K562 (cell line): Measurements from ENCODE around the gene TTC31. TPM values are rescaled to one million over a fixed set of nuclear protein-coding genes. Genes with fewer than 3 reads are reported as not detected.

Experiments
- BCOR ChIP-seq: fragments of 450-650 bp; IDR thresholded peaks from 2 replicates; pipeline ENCODE4 v1.6.1; 2016
- ELF1 ChIP-seq: fragments of 200-800 bp; sonication (Bioruptor generic); IDR thresholded peaks from 2 replicates; pipeline ENCODE4 v1.6.1; 2016; ENCODE audit warnings: missing genetic modification characterization, missing compliant biosample characterization
- EP300 ChIP-seq: IDR thresholded peaks from 2 replicates; pipeline ENCODE4 v1.6.1; 2012; ENCODE audit warnings: low read length, improper control_type of control experiment
- NFIC ChIP-seq: fragments of 450-650 bp; IDR thresholded peaks from 2 replicates; pipeline ENCODE4 v1.6.1; 2017; ENCODE audit warnings: mild to moderate bottlenecking, inconsistent platforms
- polyA plus RNA-seq, 8 experiments: library from polyadenylated mRNA; depleted of rRNA in 4 of 8; stranded (reverse) in 5 of 8; unstranded in 3 of 8; fragments of >200 nt; fragmentation: Nextera tagmentation in 2 of 8; fragmentation: Illumina TruSeq in 1 of 8; extraction: Ambion mirVana in 2 of 8; extraction: Trizol in 1 of 8; gene quantifications; 2 replicates each; pipeline versions ENCODE4 v1.2.1 to v1.2.3, GENCODE V29; 2011 to 2014; ENCODE audit warnings: inconsistent platforms in 1 of 8, missing spikeins in 1 of 8
- total RNA-seq, 7 experiments: library from RNA; depleted of rRNA in 6 of 7; stranded (reverse); fragments of >200 nt in 6 of 7; fragmentation: Illumina TruSeq in 2 of 7; extraction: Trizol in 2 of 7; gene quantifications; 2 replicates each; pipeline versions ENCODE4 v1.2.1 to v1.2.3, GENCODE V29; 2011 to 2021; ENCODE audit warnings: low replicate concordance in 1 of 7
- TF ChIP-seq, protein P1 (sequence below), 3 experiments: fragments of 200-800 bp in 1 of 3; fragments of 250-450 bp in 1 of 3; fragments of 450-650 bp in 1 of 3; sonication (Bioruptor Pico) in 1 of 3; sonication (Bioruptor generic) in 1 of 3; formaldehyde crosslinking in 1 of 3; IDR thresholded peaks; 2 replicates each; pipeline versions ENCODE4 v1.6.1 to v1.8.0; 2016 to 2022; ENCODE audit warnings: mild to moderate bottlenecking in 2 of 3, missing genetic modification characterization in 2 of 3, missing compliant biosample characterization in 1 of 3, moderate library complexity in 1 of 3
- TF ChIP-seq, protein P2 (sequence below): fragments of 450-650 bp; IDR thresholded peaks from 2 replicates; pipeline ENCODE4 v1.6.1; 2016; ENCODE audit warnings: mild to moderate bottlenecking, moderate library complexity
- TF ChIP-seq, protein P3 (sequence below): fragments of 450-650 bp; IDR thresholded peaks from 2 replicates; pipeline ENCODE4 v1.6.1; 2014; ENCODE audit warnings: low read depth, mild to moderate bottlenecking, moderate library complexity, borderline replicate concordance

The TTC31 gene
- total and polyA plus RNA-seq, 9 of the 15 experiments (the other 6 are each of a cell fraction or from before 2014, with no cell fraction given), result 4.7 to 30.5 (median 15.9) TPM

GRCh38 chr2:74529357-74530238 lies 46.7 kb downstream of the TTC31 start, which contains the start of the genes AUP1 and HTRA2 (continued):
- TF ChIP-seq, protein P1, sequence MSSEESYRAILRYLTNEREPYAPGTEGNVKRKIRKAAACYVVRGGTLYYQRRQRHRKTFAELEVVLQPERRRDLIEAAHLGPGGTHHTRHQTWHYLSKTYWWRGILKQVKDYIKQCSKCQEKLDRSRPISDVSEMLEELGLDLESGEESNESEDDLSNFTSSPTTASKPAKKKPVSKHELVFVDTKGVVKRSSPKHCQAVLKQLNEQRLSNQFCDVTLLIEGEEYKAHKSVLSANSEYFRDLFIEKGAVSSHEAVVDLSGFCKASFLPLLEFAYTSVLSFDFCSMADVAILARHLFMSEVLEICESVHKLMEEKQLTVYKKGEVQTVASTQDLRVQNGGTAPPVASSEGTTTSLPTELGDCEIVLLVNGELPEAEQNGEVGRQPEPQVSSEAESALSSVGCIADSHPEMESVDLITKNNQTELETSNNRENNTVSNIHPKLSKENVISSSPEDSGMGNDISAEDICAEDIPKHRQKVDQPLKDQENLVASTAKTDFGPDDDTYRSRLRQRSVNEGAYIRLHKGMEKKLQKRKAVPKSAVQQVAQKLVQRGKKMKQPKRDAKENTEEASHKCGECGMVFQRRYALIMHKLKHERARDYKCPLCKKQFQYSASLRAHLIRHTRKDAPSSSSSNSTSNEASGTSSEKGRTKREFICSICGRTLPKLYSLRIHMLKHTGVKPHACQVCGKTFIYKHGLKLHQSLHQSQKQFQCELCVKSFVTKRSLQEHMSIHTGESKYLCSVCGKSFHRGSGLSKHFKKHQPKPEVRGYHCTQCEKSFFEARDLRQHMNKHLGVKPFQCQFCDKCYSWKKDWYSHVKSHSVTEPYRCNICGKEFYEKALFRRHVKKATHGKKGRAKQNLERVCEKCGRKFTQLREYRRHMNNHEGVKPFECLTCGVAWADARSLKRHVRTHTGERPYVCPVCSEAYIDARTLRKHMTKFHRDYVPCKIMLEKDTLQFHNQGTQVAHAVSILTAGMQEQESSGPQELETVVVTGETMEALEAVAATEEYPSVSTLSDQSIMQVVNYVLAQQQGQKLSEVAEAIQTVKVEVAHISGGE (CRISPR knock-in tag; IDR thresholded peaks at IDR 0.05), result peak in 2 of 3 experiments; percentile 75 to 97; a peak in 5 of 6 replicates
- TF ChIP-seq EP300, result 0 out of 2 replicates have a peak, but pooled peaks have one; percentile 15
- TF ChIP-seq ELF1, result peak; percentile 95
- TF ChIP-seq, protein P2, sequence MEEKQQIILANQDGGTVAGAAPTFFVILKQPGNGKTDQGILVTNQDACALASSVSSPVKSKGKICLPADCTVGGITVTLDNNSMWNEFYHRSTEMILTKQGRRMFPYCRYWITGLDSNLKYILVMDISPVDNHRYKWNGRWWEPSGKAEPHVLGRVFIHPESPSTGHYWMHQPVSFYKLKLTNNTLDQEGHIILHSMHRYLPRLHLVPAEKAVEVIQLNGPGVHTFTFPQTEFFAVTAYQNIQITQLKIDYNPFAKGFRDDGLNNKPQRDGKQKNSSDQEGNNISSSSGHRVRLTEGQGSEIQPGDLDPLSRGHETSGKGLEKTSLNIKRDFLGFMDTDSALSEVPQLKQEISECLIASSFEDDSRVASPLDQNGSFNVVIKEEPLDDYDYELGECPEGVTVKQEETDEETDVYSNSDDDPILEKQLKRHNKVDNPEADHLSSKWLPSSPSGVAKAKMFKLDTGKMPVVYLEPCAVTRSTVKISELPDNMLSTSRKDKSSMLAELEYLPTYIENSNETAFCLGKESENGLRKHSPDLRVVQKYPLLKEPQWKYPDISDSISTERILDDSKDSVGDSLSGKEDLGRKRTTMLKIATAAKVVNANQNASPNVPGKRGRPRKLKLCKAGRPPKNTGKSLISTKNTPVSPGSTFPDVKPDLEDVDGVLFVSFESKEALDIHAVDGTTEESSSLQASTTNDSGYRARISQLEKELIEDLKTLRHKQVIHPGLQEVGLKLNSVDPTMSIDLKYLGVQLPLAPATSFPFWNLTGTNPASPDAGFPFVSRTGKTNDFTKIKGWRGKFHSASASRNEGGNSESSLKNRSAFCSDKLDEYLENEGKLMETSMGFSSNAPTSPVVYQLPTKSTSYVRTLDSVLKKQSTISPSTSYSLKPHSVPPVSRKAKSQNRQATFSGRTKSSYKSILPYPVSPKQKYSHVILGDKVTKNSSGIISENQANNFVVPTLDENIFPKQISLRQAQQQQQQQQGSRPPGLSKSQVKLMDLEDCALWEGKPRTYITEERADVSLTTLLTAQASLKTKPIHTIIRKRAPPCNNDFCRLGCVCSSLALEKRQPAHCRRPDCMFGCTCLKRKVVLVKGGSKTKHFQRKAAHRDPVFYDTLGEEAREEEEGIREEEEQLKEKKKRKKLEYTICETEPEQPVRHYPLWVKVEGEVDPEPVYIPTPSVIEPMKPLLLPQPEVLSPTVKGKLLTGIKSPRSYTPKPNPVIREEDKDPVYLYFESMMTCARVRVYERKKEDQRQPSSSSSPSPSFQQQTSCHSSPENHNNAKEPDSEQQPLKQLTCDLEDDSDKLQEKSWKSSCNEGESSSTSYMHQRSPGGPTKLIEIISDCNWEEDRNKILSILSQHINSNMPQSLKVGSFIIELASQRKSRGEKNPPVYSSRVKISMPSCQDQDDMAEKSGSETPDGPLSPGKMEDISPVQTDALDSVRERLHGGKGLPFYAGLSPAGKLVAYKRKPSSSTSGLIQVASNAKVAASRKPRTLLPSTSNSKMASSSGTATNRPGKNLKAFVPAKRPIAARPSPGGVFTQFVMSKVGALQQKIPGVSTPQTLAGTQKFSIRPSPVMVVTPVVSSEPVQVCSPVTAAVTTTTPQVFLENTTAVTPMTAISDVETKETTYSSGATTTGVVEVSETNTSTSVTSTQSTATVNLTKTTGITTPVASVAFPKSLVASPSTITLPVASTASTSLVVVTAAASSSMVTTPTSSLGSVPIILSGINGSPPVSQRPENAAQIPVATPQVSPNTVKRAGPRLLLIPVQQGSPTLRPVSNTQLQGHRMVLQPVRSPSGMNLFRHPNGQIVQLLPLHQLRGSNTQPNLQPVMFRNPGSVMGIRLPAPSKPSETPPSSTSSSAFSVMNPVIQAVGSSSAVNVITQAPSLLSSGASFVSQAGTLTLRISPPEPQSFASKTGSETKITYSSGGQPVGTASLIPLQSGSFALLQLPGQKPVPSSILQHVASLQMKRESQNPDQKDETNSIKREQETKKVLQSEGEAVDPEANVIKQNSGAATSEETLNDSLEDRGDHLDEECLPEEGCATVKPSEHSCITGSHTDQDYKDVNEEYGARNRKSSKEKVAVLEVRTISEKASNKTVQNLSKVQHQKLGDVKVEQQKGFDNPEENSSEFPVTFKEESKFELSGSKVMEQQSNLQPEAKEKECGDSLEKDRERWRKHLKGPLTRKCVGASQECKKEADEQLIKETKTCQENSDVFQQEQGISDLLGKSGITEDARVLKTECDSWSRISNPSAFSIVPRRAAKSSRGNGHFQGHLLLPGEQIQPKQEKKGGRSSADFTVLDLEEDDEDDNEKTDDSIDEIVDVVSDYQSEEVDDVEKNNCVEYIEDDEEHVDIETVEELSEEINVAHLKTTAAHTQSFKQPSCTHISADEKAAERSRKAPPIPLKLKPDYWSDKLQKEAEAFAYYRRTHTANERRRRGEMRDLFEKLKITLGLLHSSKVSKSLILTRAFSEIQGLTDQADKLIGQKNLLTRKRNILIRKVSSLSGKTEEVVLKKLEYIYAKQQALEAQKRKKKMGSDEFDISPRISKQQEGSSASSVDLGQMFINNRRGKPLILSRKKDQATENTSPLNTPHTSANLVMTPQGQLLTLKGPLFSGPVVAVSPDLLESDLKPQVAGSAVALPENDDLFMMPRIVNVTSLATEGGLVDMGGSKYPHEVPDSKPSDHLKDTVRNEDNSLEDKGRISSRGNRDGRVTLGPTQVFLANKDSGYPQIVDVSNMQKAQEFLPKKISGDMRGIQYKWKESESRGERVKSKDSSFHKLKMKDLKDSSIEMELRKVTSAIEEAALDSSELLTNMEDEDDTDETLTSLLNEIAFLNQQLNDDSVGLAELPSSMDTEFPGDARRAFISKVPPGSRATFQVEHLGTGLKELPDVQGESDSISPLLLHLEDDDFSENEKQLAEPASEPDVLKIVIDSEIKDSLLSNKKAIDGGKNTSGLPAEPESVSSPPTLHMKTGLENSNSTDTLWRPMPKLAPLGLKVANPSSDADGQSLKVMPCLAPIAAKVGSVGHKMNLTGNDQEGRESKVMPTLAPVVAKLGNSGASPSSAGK, result peak; percentile 6; the same call in 1 of the 2 replicates
- TF ChIP-seq, protein P3, sequence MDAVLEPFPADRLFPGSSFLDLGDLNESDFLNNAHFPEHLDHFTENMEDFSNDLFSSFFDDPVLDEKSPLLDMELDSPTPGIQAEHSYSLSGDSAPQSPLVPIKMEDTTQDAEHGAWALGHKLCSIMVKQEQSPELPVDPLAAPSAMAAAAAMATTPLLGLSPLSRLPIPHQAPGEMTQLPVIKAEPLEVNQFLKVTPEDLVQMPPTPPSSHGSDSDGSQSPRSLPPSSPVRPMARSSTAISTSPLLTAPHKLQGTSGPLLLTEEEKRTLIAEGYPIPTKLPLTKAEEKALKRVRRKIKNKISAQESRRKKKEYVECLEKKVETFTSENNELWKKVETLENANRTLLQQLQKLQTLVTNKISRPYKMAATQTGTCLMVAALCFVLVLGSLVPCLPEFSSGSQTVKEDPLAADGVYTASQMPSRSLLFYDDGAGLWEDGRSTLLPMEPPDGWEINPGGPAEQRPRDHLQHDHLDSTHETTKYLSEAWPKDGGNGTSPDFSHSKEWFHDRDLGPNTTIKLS, result peak; percentile 81
- TF ChIP-seq BCOR, result no peak
- peak; percentile 39 for TF ChIP-seq NFIC
